Neuron (in vitro differentiated cells): ENCODE results near the gene SYNJ1.
"Not testable (repeated sequence)": the region's sequence is repeated elsewhere in the genome, so short reads cannot be mapped to it uniquely, and the experiment has no call there.

Experiments used
- H2AFZ ChIP-seq: one replicate; pipeline ENCODE4 v1.6.1; 2013; ENCODE audit warnings: low read depth, mild to moderate bottlenecking, inconsistent platforms, low read length, moderate library complexity
- H3K27me3 ChIP-seq: one replicate; pipeline ENCODE4 v1.6.1; 2013; ENCODE audit warnings: low read length; ENCODE audit not compliant: insufficient read depth
- H3K36me3 ChIP-seq: one replicate; pipeline ENCODE4 v1.6.1; 2013; ENCODE audit warnings: low read length; ENCODE audit not compliant: insufficient read depth
- H3K4me1 ChIP-seq: one replicate; pipeline ENCODE4 v1.6.1; 2013; ENCODE audit warnings: low read length; ENCODE audit not compliant: insufficient read depth
- H3K4me3 ChIP-seq: 2 replicates; pipeline ENCODE4 v1.5.1; 2013; ENCODE audit warnings: mild to moderate bottlenecking, low read length, moderate library complexity
- H3K9me3 ChIP-seq: one replicate; pipeline ENCODE4 v1.6.1; 2013; ENCODE audit warnings: low read length

The SYNJ1 gene

DNA sequence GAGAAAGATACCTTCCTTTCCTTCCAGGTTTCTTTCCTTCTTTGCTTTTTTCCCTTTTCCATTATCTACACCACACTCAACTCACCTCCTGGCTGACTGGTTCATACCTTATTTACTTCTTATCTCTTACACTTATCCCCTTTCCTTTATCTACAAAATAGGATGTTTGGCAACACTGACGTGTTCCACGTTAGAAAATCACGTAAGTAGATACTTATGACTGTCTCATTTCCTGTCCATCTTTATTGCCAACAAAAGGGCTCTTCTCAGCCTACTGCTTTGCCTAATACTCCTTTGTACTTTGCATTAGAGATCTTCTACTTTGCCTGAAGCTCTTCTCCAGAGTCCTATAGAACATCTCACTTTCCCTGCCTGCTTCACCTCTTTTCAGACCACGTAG lies 25.1 kb downstream of the SYNJ1 start:
- no peak overlapping the region for H2AFZ ChIP-seq
- H3K36me3 ChIP-seq: no peaks in the 10 kb centered on the region
- H3K4me3 ChIP-seq: no peak overlapping the region

DNA sequence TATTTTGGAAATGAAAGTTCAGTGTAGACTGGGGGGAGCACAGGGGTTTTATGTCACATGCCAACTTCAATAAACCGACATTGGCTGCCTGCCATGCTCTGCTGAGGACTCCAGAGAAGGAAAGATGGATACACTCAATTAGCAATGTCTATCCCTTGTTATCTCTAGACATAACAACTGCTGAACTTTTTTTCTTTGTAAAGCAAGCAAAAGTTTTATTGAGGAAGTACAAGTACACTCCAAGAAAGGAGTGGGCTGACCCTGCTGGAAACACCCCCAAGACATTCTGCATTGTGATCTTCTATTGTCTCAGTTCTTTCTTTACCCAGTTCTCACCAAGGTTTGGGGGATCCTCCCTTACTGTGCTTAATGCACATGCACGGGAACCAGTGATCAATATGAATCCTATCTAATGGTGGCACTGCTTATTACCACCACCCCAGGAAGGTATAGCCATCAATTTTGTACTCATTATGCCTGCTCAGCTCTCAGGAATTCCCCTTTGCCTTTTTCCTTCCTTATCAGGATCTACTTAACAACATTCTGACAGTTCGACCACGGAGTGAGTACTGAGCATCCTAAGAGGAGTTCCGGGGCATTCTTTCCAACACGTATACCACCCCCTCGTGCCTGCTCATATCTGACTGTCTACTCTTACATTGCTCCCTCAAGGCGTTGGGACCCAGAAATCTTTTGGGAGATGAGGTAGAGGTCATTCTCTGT lies 28.7 kb downstream of the SYNJ1 start:
- H3K4me1 ChIP-seq: peaks cover 12% of the 10 kb centered on the region
- no peaks in the 10 kb centered on the region for H3K9me3 ChIP-seq
- no peak overlapping the region for H2AFZ ChIP-seq
- no peaks in the 10 kb centered on the region for H3K36me3 ChIP-seq
- H3K4me3 ChIP-seq: no peak overlapping the region
- no peaks in the 10 kb centered on the region for H3K27me3 ChIP-seq

More for the DNA sequence above, 25.1 kb downstream of the SYNJ1 start:
- Histone ChIP-seq H3K27me3 (no peaks in the 10 kb centered on the region), H3K9me3 (peaks cover 4% of the 10 kb centered on the region), H3K4me1 (peaks cover 12% of the 10 kb centered on the region)

DNA sequence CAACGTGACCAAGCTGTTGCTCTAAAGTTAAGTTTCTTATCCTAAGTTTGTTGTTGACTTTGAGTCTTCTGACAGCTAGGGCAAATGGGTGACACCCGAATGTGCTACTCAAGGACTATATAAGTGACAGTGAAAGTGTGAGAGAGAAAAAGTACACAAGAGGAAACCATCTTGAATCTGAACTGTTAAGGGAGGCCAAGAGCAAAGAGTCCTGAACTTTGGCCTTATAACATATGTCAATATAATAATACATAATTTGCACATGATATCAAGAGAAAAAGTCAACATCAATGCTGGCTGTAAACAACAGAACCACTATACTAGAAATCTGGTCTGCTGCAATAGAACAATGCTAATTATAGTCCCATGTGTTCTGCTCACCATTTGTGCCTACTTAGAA lies 29.5 kb downstream of the SYNJ1 start:
- Histone ChIP-seq H3K36me3 (no peaks in the 10 kb centered on the region), H3K4me1 (peaks cover 12% of the 10 kb centered on the region), H3K9me3 (no peaks in the 10 kb centered on the region), H2AFZ (no peak overlapping the region), H3K4me3 (no peak overlapping the region), H3K27me3 (no peaks in the 10 kb centered on the region)

GRCh38 chr21:32695482-32695881 lies 32.3 kb downstream of the SYNJ1 start:
- not testable (repeated sequence) for H3K27me3 ChIP-seq, H2AFZ ChIP-seq, H3K4me1 ChIP-seq, H3K9me3 ChIP-seq, H3K4me3 ChIP-seq, H3K36me3 ChIP-seq

- Histone ChIP-seq H3K9me3 (no peaks in the 10 kb centered on the region), H3K4me3 (no peak overlapping the region), H3K4me1 (no peaks in the 10 kb centered on the region), H3K36me3 (peaks cover 7% of the 10 kb centered on the region), H3K27me3 (no peaks in the 10 kb centered on the region), H2AFZ (no peak overlapping the region)
Observed at GRCh38 chr21:32693581-32693980, 34.2 kb downstream of the SYNJ1 start.

DNA sequence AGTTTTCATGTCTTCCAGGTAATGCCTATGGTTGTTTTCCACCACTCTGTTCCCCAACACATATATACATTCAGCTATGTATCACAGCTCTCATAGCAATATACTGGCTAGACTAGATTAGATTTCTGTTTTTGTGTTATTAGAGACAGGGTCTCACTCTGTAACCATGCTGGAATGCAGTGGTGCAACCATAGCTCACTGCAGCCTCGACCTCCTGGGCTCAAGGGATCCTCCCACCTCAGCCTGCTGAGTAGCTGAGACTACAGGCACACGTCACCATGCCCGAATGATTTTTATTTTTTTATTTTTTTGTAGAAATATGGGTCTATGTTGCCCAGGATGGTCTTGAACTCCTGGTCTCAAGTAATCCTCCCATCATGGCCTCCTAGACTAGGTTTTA lies 37.7 kb downstream of the SYNJ1 start:
- Histone ChIP-seq H3K36me3 (peaks cover 12% of the 10 kb centered on the region), H3K27me3 (no peaks in the 10 kb centered on the region), H3K4me1 (no peaks in the 10 kb centered on the region)

DNA sequence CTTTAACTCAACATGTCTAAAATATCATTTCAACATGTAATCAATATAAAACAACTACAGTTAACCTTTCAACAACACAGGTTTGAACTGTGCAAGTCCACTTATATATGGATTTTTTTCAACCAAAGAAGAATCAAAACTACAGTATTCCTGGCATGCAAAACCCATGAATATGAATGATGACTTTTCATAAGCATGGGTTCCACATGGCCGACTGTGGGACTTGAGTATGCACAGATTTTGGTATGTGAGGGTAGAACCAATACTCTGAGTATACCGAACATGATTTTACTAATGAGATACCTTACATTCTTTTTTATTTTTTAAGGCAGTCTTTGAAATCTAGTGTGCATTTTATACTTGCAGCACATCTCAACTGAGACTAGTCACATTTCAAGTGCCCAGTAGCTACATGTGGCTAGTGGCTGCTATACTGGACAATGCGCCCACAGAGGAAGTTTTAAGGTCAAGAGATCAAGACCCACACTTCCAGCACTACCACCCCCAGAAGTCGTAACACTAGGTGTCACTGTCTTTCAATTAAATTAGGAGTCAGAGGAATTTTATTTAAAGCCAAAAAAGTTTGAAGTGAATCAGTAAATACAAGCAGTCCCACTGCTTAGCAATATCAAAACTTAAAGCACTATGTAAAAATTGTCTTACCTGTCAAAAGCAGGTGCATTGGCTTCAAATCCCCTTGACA lies 40.0 kb downstream of the SYNJ1 start:
- H3K27me3 ChIP-seq: no peaks in the 10 kb centered on the region
- no peak overlapping the region for H2AFZ ChIP-seq
- H3K4me3 ChIP-seq: no peak overlapping the region
- H3K36me3 ChIP-seq: peaks cover 12% of the 10 kb centered on the region
- H3K9me3 ChIP-seq: no peaks in the 10 kb centered on the region
- H3K4me1 ChIP-seq: no peaks in the 10 kb centered on the region

More for the DNA sequence above, 37.7 kb downstream of the SYNJ1 start:
- Histone ChIP-seq H3K9me3 (no peaks in the 10 kb centered on the region), H2AFZ (no peak overlapping the region), H3K4me3 (no peak overlapping the region)

GRCh38 chr21:32682696-32683474 lies 44.9 kb downstream of the SYNJ1 start:
- Histone ChIP-seq H3K9me3 (no peaks in the 10 kb centered on the region), H3K4me1 (peaks cover 12% of the 10 kb centered on the region), H3K36me3 (peaks cover 9% of the 10 kb centered on the region), H3K27me3 (no peaks in the 10 kb centered on the region), H2AFZ (no peak overlapping the region), H3K4me3 (no peak overlapping the region)

- H3K4me1 ChIP-seq: peaks cover 6% of the 10 kb centered on the region
- no peaks in the 10 kb centered on the region for H3K27me3 ChIP-seq
- no peak overlapping the region for H2AFZ ChIP-seq
- H3K36me3 ChIP-seq: peaks cover 7% of the 10 kb centered on the region
- no peak overlapping the region for H3K4me3 ChIP-seq
- H3K9me3 ChIP-seq: no peaks in the 10 kb centered on the region
Observed at GRCh38 chr21:32674731-32675130, 53.1 kb downstream of the SYNJ1 start.

- H3K36me3 ChIP-seq: peaks cover 7% of the 10 kb centered on the region
- no peaks in the 10 kb centered on the region for H3K9me3 ChIP-seq
- peaks cover 6% of the 10 kb centered on the region for H3K4me1 ChIP-seq
- H3K4me3 ChIP-seq: no peak overlapping the region
- H2AFZ ChIP-seq: no peak overlapping the region
- no peaks in the 10 kb centered on the region for H3K27me3 ChIP-seq
Observed at GRCh38 chr21:32674038-32674437, 53.8 kb downstream of the SYNJ1 start.

DNA sequence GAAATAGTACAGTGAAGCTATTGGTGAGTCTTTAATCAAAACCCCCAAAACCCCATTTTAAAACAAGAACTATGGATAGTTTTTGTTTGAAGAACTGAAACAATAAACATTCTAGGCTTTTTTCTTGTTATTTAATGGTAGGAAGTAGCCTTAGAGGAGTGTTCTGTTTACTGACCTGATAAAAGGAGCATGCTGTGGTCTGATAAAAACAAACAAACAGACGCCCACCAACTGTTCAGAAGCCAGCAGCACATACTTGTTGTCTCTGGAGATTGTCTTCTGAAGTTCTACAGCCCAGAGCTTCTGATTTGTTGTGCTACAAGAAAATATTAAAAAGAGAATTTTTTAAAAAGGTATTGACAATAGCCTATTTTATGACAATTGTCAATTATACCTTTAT lies 61.6 kb downstream of the SYNJ1 start:
- Histone ChIP-seq H3K9me3 (peaks cover 2% of the 10 kb centered on the region), H3K36me3 (peaks cover 22% of the 10 kb centered on the region), H3K27me3 (no peaks in the 10 kb centered on the region), H2AFZ (no peak overlapping the region), H3K4me1 (no peaks in the 10 kb centered on the region), H3K4me3 (no peak overlapping the region)

DNA sequence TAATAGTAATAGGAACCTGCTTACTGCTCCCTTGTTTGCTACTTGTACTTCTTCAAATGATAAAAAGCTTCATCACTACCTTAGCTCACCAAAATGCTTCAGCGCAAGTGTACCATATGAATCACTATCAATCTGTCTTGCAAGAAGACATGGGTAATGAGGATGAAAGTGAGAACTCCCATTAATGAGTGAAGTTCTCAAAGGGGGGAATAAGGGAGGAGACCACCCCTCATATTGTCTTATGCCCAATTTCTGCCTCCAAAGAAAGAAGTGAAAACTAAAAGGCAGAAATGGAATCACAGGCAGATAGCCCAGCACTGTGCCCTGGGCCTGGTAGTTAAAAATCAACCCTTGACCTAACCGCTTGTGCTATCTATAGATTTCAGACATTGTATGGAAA lies 63.7 kb downstream of the SYNJ1 start:
- peaks cover 24% of the 10 kb centered on the region for H3K36me3 ChIP-seq
- not testable (repeated sequence) for H3K4me1 ChIP-seq, H3K27me3 ChIP-seq, H3K4me3 ChIP-seq, H2AFZ ChIP-seq, H3K9me3 ChIP-seq

DNA sequence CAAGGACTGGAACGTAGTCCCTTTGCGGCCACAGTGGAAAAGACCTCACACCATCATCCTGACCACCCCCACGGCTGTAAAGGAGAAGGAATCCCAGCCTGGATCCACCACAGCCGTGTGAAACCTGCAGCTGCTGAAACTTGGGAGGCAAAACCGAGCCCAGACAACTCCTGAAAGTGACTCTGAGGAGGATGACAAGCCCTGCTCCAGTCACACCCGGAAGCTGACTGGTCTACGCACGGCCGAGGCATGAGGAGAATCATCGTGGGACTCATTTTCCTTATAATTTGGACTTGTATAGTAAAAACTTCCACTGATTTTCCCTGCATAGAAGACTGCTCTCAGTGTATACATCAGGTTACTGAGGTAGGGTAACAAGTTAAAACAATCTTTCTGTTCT lies 65.8 kb downstream of the SYNJ1 start:
- not testable (repeated sequence) for H2AFZ ChIP-seq, H3K4me1 ChIP-seq, H3K4me3 ChIP-seq, H3K9me3 ChIP-seq, H3K27me3 ChIP-seq
- H3K36me3 ChIP-seq: peaks cover 24% of the 10 kb centered on the region
